ENCODE results near the gene EXOC4.

EXOC4 gene

GRCh38 chr7:133780912-133781311, 528.0 kb downstream of the EXOC4 start:
- TF ChIP-seq, protein P1, sequence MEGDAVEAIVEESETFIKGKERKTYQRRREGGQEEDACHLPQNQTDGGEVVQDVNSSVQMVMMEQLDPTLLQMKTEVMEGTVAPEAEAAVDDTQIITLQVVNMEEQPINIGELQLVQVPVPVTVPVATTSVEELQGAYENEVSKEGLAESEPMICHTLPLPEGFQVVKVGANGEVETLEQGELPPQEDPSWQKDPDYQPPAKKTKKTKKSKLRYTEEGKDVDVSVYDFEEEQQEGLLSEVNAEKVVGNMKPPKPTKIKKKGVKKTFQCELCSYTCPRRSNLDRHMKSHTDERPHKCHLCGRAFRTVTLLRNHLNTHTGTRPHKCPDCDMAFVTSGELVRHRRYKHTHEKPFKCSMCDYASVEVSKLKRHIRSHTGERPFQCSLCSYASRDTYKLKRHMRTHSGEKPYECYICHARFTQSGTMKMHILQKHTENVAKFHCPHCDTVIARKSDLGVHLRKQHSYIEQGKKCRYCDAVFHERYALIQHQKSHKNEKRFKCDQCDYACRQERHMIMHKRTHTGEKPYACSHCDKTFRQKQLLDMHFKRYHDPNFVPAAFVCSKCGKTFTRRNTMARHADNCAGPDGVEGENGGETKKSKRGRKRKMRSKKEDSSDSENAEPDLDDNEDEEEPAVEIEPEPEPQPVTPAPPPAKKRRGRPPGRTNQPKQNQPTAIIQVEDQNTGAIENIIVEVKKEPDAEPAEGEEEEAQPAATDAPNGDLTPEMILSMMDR (IDR thresholded peaks at IDR 0.05; ENCODE audit: unreplicated experiment in 3 of 3), result no peak
- H3K4me3 Mint-ChIP-seq, result no peak overlapping the region
- H3K27me3 Mint-ChIP-seq (ENCODE audit: low read depth), result no peaks in the 10 kb centered on the region

DNA sequence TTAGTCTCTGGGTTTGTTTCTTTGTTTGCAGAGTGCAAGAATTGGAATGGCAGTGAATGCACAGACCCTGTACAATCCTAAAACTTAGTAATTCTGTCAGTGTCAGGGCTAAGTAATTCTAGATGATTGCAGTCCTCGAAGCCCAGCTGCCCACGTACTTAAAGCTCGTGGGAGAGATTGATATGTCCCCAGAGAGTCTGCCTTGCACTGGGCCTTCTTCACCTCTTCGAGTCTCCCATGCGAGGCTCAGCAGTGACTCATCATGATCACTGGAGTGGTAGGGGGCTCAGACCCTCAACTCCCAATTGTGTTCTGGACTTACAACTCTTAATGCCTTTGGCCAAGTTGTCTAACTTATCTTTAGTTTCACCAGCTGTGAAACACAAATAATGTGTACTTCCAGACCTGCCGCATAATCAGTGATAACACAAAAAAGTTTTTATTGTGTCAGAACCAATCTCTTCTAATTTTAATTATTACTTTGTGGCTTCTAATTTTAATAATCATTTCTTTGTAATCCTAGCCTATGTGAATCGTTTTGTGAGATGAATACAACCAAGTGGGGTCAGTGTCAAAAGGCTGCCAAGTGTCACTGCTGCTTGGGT, 528.7 kb downstream of the EXOC4 start:
- TF ChIP-seq, protein P1 (IDR thresholded peaks at IDR 0.05; ENCODE audit: unreplicated experiment in 3 of 3), result no peak
- Mint-ChIP-seq H3K4me1 (peaks cover 33% of the 10 kb centered on the region), H3K27ac (peak overlapping the region; percentile 49 to 82 (median 67)), H3K4me3 (no peak overlapping the region), H3K27me3 (ENCODE audit: low read depth) (no peaks in the 10 kb centered on the region), H3K9me3 (no peaks in the 10 kb centered on the region), H3K36me3 (ENCODE audit: low read depth) (peaks cover 18% of the 10 kb centered on the region)

More at GRCh38 chr7:133780912-133781311, 528.0 kb downstream of the EXOC4 start:
- H3K4me1 Mint-ChIP-seq, result peaks cover 38% of the 10 kb centered on the region
- H3K36me3 Mint-ChIP-seq (ENCODE audit: low read depth), result peaks cover 18% of the 10 kb centered on the region
- H3K27ac Mint-ChIP-seq, result peak overlapping the region in 1 of 3 experiments; percentile 49
- no peaks in the 10 kb centered on the region for H3K9me3 Mint-ChIP-seq

- Mint-ChIP-seq H3K9me3 (no peaks in the 10 kb centered on the region), H3K36me3 (ENCODE audit: low read depth) (peaks cover 12% of the 10 kb centered on the region), H3K27me3 (ENCODE audit: low read depth) (no peaks in the 10 kb centered on the region), H3K4me3 (no peak overlapping the region), H3K4me1 (peaks cover 33% of the 10 kb centered on the region), H3K27ac (peak overlapping the region in 2 of 3 experiments; percentile 58 to 67)
- TF ChIP-seq, protein P1 (IDR thresholded peaks at IDR 0.05; ENCODE audit: unreplicated experiment in 3 of 3), result no peak
Observed at GRCh38 chr7:133782470-133782869, 529.6 kb downstream of the EXOC4 start.

DNA sequence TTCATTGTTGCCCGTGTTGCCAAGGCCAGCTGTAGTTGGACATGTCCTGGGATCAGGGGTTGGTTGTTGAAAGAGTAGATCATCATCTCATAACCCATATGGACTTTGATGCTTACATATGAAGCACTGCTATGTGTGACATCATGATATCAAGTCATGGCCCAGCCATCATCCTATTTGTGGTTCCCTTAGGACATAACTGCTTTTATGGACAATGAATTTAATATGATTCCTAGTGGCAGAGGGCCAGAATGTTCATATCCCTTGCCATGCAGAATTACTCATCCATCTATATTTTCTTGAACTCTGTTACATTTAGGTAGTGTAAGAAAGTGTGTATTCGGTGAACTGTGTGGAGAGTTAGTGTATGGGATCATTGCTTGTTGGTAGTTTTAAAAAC, 530.4 kb downstream of the EXOC4 start:
- peaks cover 37% of the 10 kb centered on the region for H3K4me1 Mint-ChIP-seq
- no peak overlapping the region for H3K4me3 Mint-ChIP-seq
- no peaks in the 10 kb centered on the region for H3K9me3 Mint-ChIP-seq
- TF ChIP-seq, protein P1 (IDR thresholded peaks at IDR 0.05; ENCODE audit: unreplicated experiment in 3 of 3), result no peak
- H3K36me3 Mint-ChIP-seq (ENCODE audit: low read depth), result peaks cover 7% of the 10 kb centered on the region
- peak overlapping the region; percentile 13 to 58 (median 28) for H3K27ac Mint-ChIP-seq
- H3K27me3 Mint-ChIP-seq (ENCODE audit: low read depth), result no peaks in the 10 kb centered on the region

- peaks cover 38% of the 10 kb centered on the region for H3K4me1 Mint-ChIP-seq
- no peak overlapping the region for H3K4me3 Mint-ChIP-seq
- TF ChIP-seq, protein P1 (IDR thresholded peaks at IDR 0.05; ENCODE audit: unreplicated experiment in 3 of 3), result no peak
- H3K27me3 Mint-ChIP-seq (ENCODE audit: low read depth), result no peaks in the 10 kb centered on the region
- peak overlapping the region in 2 of 3 experiments; percentile 1 to 16 for H3K27ac Mint-ChIP-seq
- no peaks in the 10 kb centered on the region for H3K9me3 Mint-ChIP-seq
- H3K36me3 Mint-ChIP-seq (ENCODE audit: low read depth), result peaks cover 2% of the 10 kb centered on the region
Observed at GRCh38 chr7:133784486-133785001, 531.7 kb downstream of the EXOC4 start.

All from nephron (organoid).